ENCODE data around the gene SLC47A1. TPM values are rescaled to one million over a fixed set of nuclear protein-coding genes. Genes with fewer than 3 reads are reported as not detected.
"Not testable (repeated sequence)": the region's sequence is repeated elsewhere in the genome, so short reads cannot be mapped to it uniquely, and the experiment has no call there.

Gene SLC47A1
- total RNA-seq, 1 donor from 2014 or later = 15.4 TPM

- no peak for DNase-seq (ENCODE audit: low spot score)
These were observed 18.0 kb downstream of the SLC47A1 start for GRCh38 chr17:19551591-19552148.

GRCh38 chr17:19553036-19553435 is 19.4 kb downstream of the SLC47A1 start:
- no peak for DNase-seq (ENCODE audit: low spot score)

- no peak for DNase-seq (ENCODE audit: low spot score)
These were observed 20.7 kb downstream of the SLC47A1 start for GRCh38 chr17:19554393-19554792.

GRCh38 chr17:19555746-19556145 is 22.1 kb downstream of the SLC47A1 start:
- DNase-seq (ENCODE audit: low spot score) = no peak

- DNase-seq (ENCODE audit: low spot score) = no peak
These were observed 25.3 kb downstream of the SLC47A1 start for GRCh38 chr17:19558946-19559345.

- no peak for DNase-seq (ENCODE audit: low spot score)
These were observed 28.2 kb downstream of the SLC47A1 start for GRCh38 chr17:19561697-19562318.

- DNase-seq (ENCODE audit: low spot score) = no peak
These were observed 32.3 kb downstream of the SLC47A1 start for GRCh38 chr17:19565817-19566575.

GRCh38 chr17:19567216-19568015 is 33.8 kb downstream of the SLC47A1 start:
- no peak for DNase-seq (ENCODE audit: low spot score)

GRCh38 chr17:19568016-19568350 is 34.3 kb downstream of the SLC47A1 start:
- DNase-seq (ENCODE audit: low spot score) = no peak

- no peak for DNase-seq (ENCODE audit: low spot score)
These were observed 36.3 kb downstream of the SLC47A1 start for GRCh38 chr17:19569785-19570543.

- DNase-seq (ENCODE audit: low spot score) = peak; percentile 41
These were observed 36.9 kb downstream of the SLC47A1 start for GRCh38 chr17:19570544-19571062.

- peak; percentile 33 for DNase-seq (ENCODE audit: low spot score)
These were observed 39.4 kb downstream of the SLC47A1 start for GRCh38 chr17:19573075-19573474.

GRCh38 chr17:19574956-19575355 is 41.3 kb downstream of the SLC47A1 start:
- no peak for DNase-seq (ENCODE audit: low spot score)

GRCh38 chr17:19578545-19578944 is 44.9 kb downstream of the SLC47A1 start:
- no peak for DNase-seq (ENCODE audit: low spot score)

- no peak for DNase-seq (ENCODE audit: low spot score)
These were observed 45.6 kb downstream of the SLC47A1 start for GRCh38 chr17:19579192-19579761.

- DNase-seq (ENCODE audit: low spot score) = no peak
These were observed 46.4 kb downstream of the SLC47A1 start for GRCh38 chr17:19579867-19580565.

GRCh38 chr17:19580566-19580920 is 46.9 kb downstream of the SLC47A1 start:
- DNase-seq (ENCODE audit: low spot score) = not testable (repeated sequence)

- not testable (repeated sequence) for DNase-seq (ENCODE audit: low spot score)
These were observed 48.5 kb downstream of the SLC47A1 start for GRCh38 chr17:19582152-19582551.

GRCh38 chr17:19583871-19584270 is 50.2 kb downstream of the SLC47A1 start:
- no peak for DNase-seq (ENCODE audit: low spot score)

GRCh38 chr17:19590451-19590850 is 56.8 kb downstream of the SLC47A1 start:
- no peak for DNase-seq (ENCODE audit: low spot score)
